HG03108 (cell line): ENCODE measurements around the gene ORM1.

Experiments used
- ATAC-seq: cut with Tn5 transposase; IDR thresholded peaks from one replicate; pipeline ENCODE4 v1.9.1; 2021; ENCODE audit warnings: moderate library complexity; ENCODE audit not compliant: unreplicated experiment

The ORM1 gene

DNA sequence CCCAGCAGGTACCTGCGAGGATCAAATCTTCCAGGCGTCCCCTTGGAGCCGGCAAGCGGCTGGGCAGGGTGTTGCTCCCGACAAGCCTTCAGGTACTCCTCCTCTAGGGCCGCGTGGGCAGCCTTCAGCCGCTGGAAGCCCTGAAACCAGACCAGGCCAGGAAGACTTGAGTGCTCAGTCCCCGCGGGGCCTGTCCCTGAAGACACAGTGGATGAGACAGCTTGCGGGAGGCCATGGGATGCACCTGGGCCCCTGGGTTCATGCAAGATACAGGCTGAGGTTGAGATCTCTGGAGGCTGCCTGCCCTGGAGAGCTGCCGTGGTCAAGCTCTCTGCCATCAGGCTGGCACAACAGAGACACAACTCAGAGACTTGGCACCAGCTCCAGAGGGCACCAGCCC lies 39.5 kb downstream of the ORM1 start:
- ATAC-seq: no peak

DNA sequence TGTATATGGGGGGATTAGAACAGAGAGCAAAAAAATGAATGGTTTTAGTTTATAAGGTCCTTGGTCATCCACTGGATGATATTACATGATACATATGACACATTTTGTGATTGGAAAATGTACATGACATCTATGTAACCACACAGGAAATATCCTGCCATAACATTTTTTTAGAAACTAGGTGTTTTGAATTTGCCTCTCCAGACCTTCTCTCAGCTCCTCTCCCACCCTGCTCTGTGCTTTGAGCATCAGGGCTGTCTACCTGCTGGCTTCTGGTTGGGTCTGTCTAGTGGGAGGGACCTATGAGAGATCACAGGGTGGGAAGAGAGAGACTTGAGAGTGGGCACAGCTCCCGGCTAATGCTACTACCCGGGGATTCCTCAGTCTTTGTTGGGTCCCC lies 40.5 kb downstream of the ORM1 start:
- no peak for ATAC-seq

DNA sequence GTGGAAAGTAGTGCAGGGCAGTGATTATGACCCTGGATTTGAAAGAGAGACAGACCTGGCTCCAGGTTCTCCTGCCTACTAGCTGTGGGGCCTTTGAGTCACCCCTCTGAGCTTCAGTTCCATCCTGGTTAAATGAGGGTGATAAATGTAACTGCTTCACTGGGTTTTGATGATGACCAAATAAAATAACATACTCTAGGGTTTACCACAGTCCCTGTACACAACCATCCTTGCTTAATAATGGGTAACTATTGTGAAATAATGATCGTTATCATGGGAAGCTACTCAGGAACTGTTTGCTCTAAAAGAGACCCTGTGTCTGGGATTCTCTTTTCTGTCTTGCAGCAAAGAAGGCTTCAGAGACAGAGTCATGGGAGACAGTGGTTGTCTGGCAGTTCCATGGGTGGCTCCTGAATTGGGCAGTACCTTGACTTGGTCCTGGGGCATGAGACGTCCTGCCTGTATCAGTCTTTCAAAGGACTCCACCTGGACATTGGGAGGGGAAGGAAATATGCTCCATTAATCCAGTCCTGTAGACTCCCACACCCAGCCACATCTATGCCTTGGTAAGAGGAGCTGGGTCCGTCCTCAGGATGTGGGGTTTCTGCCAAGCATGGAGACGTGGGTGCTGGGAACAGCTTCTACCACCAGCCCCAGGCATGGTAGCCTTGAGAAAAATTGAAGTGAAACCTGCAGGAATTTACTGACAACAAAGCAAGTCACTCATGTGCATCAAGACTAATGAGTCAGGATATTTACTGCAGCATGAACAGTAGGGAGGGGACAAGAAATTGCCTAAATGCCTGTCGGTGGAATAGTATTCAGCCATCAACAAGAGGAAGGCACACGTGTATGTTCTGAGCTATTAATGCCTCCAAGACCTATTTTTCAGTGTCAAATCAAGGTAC lies 41.5 kb downstream of the ORM1 start:
- ATAC-seq: no peak

DNA sequence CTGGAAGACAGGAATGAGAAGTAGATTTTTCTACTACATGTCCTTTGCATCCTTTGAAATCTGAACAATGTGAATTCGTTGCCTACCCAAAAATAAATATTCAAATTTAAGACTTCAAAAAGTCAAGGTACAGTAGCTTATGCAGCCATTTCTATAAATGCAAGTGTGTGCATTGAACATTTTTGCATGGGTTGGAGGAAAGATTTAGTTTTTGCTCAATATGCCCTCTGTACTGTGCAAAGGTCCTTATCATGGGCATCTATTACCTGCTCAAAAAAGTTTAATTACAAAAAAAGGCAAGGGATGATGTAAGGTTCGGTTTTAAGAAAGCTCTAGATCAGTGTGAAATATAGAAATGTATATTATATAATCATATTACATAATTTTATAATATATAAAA lies 42.3 kb downstream of the ORM1 start:
- no peak for ATAC-seq

DNA sequence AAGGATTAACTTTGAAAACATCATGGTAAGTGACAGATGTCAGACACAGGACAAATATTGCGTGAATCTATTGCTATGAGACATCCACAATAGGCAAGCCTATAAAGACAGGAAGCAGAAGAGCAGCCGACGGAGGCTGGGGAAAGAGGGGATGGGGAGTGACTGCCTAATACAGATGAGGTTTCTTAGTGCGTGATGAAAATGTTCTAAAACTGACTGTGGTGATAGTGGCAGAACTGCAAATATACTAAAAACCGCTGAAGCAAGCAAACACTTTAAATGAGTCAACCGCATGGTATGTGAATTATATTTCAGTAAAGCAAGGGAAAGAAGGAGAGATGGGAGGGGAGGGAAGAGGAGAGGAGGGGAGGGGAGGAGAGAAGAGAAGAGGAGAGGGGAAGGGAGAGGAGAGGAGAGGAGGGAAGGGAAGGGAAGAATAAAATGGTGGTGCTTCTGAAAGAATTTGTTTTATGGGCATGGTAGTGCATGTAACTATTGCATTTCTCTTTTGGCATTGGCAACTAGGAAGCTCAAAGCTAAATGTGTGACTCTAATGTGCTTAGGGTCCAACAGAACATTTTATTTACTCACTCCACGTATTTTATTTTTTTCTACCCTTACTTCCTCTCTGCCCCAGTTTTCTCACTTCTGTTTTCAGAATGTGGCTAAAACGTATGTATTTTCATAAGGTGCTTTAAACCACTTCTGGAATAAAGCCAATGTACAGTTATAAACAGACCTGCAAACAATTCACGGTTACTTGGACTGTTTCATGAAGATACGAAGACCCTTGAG lies 43.6 kb downstream of the ORM1 start:
- ATAC-seq: peak; percentile 52

DNA sequence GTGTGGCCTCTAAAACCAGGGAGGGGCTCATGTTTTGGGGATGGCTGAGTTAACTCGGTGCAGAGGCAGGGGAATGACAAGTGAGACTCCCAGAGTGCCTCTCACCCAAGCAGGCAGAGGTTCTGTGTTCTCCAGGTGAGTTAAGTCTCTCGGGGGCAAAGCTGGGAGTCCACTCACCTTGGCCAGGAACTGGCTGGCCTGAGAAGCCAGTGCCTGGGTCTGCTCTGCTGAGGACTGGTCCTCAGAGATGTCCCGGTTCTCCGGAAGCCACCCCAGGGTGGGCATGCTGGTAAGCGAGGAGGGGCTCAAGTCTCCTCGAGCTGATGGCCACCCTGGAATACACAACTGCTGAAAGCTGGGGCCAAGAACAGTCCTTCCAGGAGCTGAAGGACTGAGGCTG lies 44.5 kb downstream of the ORM1 start:
- ATAC-seq: no peak

DNA sequence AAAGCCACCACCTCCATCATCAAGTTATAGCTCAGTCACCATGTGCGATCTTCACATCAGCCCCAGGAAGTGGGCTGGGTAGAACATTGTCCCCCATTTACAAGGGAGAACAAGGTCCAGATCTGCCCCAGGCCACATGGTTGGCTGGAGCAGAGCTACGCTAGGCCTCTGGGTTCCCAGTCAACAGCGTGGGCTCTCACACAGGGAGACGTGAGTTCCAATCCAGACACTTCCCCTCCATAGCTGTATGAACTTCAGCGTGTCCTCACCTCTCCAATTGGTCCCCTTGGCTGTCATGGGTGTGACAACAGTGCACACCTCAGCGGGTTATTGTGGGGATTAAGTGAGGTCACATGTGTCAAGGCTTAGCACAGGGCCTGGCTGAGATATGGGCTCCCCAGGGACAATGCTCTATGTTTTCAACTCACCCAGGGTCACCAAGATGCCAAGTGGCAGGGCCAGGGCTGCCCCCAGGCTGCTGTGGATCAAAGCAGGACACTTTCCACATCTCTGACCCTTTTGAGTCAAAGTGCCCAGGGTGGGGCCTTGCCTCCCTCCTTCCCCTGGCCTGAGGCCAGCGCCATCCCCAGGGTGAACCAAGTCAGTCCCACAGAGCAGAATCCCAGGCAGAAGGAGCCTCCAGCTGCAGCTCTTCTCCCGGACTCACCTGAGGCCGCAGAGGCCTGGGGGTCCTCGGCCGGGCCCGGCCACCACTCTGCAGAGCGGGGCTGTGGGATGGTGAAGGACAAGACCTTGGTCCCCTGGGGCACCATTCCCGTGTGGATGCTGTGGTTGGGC lies 45.1 kb downstream of the ORM1 start:
- ATAC-seq: no peak

DNA sequence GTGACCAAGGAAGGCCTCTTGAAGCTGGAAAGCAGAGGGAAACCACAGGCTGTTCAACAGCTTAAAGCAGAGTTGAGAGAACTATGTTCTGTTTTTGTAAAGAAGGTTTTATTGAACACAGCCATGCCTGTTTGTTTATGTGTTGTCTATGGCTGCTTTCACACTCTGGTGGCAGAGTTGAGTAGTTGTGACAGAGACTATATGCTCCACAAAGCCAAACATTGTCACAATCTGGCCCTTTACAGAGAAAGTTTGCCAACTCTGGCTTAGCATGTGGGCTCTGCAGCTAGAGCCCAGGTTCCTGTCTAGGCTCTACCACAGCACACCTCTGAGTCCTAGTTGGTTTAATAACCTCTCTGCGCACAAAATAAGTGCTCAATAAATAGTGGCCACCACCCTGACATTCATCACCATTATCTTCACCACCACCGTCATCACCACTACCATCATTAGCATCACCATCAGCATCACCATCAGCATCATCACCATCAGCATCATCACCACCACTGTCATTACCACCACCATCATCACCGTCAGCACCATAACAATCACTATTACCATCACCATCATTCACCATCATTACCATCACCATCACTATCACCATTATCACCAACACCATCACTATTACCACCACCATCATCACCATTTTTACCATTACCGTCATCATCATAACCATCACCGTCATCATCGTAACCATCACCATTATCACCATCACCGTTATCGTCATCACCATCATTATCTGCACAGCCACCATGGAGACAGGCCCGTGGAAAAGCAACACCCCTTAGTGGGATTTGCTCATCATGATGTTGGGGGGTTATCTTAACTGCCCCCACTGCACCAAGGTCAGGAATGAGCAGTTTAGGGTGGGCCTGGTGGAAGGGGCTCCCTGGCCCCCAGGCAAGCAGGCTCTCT lies 46.6 kb downstream of the ORM1 start:
- no peak for ATAC-seq

DNA sequence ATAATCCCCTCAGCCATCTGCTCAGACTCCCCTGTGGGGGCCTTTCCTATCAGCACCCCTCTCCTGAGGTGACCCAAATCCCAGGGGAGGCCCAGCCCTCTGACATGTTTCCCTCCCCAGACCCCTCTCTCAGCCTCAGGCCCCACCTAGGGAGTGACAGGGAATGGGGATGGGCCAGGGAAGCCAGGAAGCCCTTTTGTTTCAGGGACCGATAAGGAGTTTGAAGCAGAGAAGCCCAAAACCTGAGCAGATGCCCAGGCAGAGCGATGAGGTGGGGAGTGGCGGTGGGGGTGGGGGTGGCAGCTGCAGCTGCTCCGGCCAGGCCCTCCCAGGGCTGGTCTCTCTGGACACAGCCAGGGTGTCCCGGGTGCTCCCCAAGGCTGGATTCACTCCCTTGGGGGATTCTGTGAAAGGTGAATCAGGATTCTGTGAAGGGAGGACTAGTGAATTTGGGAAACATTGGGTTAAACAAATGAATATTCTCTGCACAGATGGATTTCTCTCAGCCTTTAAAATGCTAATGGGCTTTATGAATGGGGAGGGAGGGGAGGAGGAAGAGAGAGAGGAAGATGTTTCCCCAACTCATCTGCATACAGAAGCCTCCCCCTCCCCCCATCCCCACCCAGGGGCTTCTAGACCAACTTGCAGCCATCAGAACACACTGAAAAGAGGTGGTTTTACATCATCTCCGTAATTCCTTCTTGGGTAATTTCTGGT lies 47.5 kb downstream of the ORM1 start:
- ATAC-seq: no peak

DNA sequence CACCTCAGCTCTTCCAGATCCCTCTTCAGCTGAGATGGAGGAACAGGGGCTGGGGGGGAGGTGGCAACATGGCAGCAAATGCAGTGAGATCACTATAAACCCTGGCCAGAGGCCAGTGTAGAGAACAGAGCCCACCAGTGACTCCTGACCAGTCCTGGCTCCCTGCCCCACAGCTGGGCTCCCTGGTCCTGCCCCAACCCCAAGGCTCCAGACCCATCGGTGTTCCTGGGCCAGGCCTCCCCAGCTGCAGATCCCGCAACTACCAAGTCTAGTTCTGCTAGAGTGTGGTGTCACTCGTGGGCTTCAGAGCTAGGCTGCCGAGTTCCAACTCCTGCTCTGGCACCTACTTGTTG lies 48.0 kb downstream of the ORM1 start:
- ATAC-seq: no peak

DNA sequence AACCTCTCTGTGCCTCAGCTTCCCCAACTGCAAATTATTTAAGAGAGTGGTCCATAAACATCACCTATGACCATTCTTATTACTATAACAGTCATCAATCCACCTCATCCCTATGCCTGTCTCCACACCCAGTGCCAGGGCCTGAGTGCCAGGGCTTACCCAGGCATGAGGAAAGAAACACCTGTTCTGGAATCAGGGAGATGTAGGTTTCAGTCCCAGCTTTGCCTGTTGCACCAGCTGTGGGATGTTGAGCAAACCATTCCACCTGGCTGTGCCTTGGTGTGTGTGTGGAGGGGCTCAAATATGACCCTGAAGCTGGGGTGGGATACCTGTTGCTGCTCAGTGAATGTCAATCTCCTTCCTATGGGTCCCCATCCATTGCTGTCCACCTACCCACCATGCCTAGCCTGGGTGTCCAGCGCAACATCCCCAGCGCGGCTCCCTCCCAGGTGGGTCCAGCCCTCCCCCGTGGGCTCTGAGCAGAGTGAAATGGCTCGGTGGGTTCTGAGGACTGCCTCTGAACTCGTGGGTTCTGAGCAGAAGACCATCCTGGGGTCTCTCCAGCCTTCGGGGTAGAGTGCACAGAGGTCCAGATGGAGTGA lies 48.5 kb downstream of the ORM1 start:
- no peak for ATAC-seq

DNA sequence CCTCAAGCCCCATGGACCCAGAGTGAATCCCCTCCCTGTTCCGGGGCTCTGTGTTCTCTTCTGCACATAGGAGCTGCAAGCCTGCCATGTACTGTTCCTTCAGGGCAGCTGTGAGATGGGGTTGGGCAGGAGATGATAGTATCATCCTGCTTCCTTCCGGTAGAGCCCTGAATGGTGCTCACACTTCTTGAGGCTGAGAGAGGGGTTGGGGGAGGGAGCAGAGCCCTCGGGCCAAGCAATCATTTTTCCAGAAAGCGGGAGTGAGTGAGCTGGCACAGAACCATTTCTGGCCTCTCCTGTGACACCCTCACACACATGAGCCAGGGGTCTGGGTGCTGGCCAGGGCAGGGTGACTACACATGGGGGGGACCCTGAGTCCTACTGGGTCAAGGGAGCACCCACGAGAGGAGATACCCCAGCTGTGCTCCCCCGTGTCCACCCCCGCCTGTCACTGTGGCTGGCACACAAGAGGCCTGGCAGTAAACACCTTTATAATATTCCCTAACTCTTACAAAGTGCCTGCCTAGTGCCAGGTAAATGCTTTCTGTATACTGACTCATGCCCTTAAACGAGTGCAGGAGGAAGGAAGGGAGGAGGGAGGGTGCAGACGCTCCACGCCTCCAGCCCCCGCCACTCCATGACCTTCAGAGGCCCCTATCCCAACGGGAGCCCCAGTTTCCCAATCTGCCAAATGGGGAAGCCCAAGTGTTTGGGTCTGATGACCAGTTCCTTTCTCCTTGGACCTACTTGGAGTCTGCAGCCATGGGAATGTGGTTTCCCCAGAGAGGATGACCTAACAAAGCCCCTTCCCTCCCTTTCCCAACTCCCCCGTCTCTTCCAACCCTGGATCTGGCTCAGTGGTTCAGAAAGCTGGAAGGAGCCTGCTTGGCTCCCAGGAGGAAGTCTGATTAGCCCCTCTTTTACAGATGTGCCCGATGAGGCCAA lies 49.3 kb downstream of the ORM1 start:
- peak; percentile 31 for ATAC-seq

DNA sequence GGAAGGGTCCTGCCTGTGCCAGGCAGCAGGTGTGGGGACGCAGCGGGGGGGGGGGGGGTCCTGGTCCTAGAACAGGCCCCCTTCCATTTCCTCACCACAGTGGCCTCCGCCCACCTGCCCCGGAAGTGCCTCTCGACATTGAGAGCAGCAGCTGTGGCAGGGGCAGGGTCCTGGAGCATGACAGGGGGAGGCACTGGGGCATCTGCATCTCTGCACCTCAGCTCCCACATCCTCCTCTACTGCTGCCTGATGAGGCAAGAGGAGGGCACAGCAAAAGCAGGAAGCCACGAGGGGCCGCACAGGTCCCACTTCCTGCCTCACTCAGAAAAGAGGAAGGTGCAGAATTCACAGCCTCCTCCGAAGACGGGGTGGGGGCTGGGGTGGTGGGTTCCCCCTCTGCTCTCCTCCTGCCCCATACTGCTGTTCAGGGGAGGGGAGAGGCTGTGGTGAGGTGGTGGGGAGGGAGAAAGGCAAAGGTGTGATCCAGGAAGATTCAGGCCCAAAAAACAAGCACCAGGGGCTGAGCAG lies 50.1 kb downstream of the ORM1 start:
- peak; percentile 91 for ATAC-seq

DNA sequence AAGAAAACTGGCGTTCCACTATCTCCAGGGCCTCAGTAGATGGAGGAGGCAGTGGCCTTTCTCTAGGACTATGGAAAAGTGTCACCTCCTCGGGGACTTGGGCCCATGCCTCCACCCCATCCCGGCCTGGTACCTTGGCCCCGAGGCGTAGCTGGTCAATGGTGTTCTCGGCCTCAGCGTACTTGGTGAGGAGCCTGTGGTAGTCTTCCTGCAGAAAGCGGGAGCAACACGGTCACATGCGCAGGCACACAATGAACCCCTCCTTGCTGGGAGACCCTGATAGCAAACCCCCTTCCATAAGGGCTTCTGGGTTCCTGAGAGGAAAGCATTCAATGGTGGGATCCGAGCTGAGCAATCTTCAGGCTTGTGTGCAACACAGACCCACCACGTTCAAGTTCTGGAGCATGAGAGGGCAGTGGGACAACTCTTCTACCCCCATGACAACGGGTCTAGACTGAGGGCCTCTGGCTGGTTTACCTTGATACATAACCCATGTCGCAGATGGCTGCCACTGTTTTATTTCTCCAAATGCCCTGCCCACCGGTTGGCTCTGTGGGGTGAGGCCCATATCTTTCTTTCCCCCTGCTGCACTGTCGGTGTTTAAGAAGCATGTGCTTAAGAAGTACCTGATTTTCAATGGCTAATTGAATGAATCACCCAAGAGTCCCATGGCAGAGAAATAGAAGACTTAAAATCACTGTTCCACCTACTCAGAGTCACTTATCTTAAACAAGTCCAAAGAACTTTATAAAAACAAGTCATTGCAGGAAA lies 51.2 kb downstream of the ORM1 start:
- ATAC-seq: no peak

DNA sequence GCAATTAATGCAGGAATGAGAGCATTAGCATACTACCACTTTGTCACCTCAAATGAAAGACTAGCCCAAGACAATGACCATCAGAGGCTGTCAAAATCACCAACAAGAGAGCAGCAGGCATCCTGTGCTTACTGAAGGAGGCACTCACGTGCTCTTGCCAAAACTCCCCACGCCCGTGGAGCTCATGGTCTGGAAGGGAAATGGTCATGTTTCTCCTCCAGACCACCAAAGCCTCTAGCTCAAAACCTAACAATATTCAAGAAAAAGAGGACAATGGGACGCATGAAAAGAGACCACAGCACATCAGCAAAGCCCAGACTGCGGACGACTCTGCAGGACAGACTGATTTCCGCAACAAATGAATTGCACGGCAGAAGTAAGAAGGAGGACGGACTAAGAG lies 52.0 kb downstream of the ORM1 start:
- no peak for ATAC-seq

DNA sequence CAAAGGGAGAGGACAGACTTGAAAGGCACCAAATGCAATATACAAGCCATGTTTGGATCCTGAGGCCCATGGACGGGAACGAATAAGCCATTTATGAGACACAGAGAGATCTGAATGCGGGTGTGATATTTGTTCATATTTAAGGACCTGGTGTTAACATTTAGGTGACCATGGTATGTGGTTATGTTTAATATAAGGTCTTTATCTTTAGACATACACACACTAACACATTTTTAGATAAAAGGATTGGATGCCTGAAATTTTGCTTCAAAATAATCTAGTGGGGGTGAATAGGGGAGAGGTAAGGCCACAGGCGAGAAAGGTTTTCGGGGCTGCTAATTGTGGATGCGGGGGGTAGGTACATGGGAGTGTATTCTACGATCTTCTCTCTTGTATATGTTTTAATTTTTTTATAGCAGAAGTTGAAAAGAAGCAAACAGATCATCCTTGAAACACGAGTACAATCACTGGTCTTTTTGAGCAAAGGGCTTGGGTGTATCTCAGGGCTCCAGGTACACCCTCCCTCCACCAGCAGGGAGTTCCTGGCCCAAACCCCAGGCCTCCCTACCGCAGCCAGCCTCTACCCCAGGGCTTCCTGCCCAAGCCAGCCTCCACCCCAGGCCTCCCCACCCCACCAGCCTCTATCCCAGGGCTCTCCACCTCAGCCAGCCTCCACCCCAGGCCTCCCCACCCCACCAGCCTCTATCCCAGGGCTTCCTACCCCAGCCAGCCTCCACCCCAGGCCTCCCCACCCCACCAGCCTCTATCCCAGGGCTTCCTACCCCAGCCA lies 52.7 kb downstream of the ORM1 start:
- ATAC-seq: no peak
